Cardiac atrium fibroblast (primary cell): Measurements from ENCODE around the gene ADAM11. TPM values are rescaled to one million over a fixed set of nuclear protein-coding genes. Genes with fewer than 3 reads are reported as not detected.

Source experiments
- total RNA-seq: library from RNA; depleted of rRNA; stranded (reverse); fragments of >200 nt; gene quantifications from 2 replicates; pipeline ENCODE4 v1.2.3, GENCODE V29; 2015

Gene ADAM11, protein sequence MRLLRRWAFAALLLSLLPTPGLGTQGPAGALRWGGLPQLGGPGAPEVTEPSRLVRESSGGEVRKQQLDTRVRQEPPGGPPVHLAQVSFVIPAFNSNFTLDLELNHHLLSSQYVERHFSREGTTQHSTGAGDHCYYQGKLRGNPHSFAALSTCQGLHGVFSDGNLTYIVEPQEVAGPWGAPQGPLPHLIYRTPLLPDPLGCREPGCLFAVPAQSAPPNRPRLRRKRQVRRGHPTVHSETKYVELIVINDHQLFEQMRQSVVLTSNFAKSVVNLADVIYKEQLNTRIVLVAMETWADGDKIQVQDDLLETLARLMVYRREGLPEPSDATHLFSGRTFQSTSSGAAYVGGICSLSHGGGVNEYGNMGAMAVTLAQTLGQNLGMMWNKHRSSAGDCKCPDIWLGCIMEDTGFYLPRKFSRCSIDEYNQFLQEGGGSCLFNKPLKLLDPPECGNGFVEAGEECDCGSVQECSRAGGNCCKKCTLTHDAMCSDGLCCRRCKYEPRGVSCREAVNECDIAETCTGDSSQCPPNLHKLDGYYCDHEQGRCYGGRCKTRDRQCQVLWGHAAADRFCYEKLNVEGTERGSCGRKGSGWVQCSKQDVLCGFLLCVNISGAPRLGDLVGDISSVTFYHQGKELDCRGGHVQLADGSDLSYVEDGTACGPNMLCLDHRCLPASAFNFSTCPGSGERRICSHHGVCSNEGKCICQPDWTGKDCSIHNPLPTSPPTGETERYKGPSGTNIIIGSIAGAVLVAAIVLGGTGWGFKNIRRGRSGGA
- total RNA-seq, result 1.5 and 2.2 TPM in 2 replicates

GRCh38 chr17:44758414-44759085 is at the start of gene ADAM11:
TSS of gene ADAM11 (plus strand) at chr17:44758988. CDS start at chr17:44759200, 212 bp downstream.

DNA sequence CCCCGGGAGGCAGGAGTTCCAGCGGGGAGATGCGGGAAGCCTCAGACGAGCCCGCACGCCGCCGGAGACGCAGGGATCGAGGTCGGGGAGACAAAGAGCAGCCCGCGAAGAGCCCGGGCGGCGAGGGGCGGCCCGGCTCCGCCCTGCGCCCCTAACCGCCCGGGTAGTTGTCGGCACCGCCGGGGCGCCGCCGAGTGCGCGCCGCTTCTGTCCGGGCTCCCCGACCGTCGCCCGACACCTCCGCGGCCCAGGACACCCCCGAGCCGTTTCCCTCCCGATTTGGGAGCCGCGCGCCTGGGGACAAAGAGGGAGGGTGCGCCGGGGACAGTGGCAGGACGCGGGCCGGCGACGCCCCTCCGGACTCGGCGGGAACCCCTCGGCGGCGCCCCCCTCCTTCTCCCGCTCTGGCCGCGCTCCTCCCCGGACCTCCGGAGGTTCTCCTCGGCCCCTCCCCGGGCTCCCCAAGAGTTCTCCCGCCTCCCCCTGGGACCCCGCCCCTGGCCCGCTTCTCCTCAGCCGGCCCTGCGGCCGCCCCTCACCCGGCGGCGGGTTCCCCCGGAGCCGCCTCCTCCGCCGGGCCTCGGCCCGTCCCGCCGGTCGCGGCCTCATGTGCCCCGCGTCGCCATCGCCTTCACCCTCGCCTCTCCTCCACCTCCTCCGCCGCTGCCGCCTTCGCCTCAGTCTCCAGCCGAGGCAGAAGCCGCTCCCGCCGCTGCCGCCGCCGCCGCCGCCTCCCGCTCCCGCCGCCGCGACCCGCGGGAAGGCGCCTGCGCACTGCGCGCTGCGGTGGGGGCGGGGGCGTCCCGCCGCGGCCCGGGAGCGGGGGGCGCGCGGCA is 71.0 kb downstream of the ADAM11 start, which contains the start of gene GJC1:
Gene GJC1 (minus strand): TSS at position 765 of the 836 bp plus-strand sequence. CDS start 24,470 bp downstream, outside the sequence.

Other genes with a start within 250 kb of the ADAM11 start
- gene FZD2, start 201.5 kb upstream of the ADAM11 start, total RNA-seq, result 3.4 and 8.8 TPM in 2 replicates
- gene MEIOC, start 102.5 kb upstream of the ADAM11 start, total RNA-seq, result under 0.01 TPM in 1 of 2 replicates, not detected in the other
- 16.4 and 22.8 TPM in 2 replicates for gene CCDC43, start 69.2 kb upstream of the ADAM11 start, total RNA-seq
- gene DBF4B, start 50.3 kb upstream of the ADAM11 start, total RNA-seq, result 4.2 and 4.4 TPM in 2 replicates
- 4.7 and 5.3 TPM in 2 replicates for gene GJC1, start 71.3 kb downstream of the ADAM11 start, total RNA-seq
- gene HIGD1B, start 88.9 kb downstream of the ADAM11 start, total RNA-seq, result not detected in 2 replicates
- 43.3 and 43.9 TPM in 2 replicates for gene EFTUD2, start 140.5 kb downstream of the ADAM11 start, total RNA-seq
- not detected in 2 replicates for gene GFAP, start 156.5 kb downstream of the ADAM11 start, total RNA-seq
- gene KIF18B, start 188.8 kb downstream of the ADAM11 start, total RNA-seq, result 4.2 and 5.2 TPM in 2 replicates
- gene C1QL1, start 209.3 kb downstream of the ADAM11 start, total RNA-seq, result 1.5 TPM in 1 of 2 replicates, not detected in the other